Activated CD4-positive, alpha-beta memory T cell treated with anti-CD3 and anti-CD28 coated beads for 36 hours (primary cell): ENCODE data around the gene EHD4. TPM values are rescaled to one million over a fixed set of nuclear protein-coding genes. Genes with fewer than 3 reads are reported as not detected.

Source experiments
- CTCF ChIA-PET: fragments of 350-600 bp; sonication (Branson Sonifier 250); formaldehyde crosslinking; loops from one replicate; lab custom pipeline; 2021; ENCODE audit warnings: antibody characterized with exemption, inconsistent platforms; lab: Charles Lee
- POLR2A ChIA-PET: fragments of 350-600 bp; sonication (Branson Sonifier 250); formaldehyde crosslinking; loops from one replicate; lab custom pipeline; 2021; ENCODE audit warnings: antibody characterized with exemption; lab: Charles Lee
- DNase-seq: peaks from one replicate; pipeline ENCODE4 v3.0.0-alpha.2; 2020
- H3K27ac Mint-ChIP-seq: one replicate; pipeline ENCODE4 v1.8.0; 2021; ENCODE audit warnings: mixed read lengths
- H3K27me3 Mint-ChIP-seq: one replicate; pipeline ENCODE4 v1.8.0; 2021; ENCODE audit warnings: mixed read lengths
- H3K36me3 Mint-ChIP-seq: one replicate; pipeline ENCODE4 v1.8.0; 2021; ENCODE audit warnings: mixed read lengths
- H3K4me1 Mint-ChIP-seq: one replicate; pipeline ENCODE4 v1.8.0; 2021; ENCODE audit warnings: low read depth, mixed read lengths
- H3K4me3 Mint-ChIP-seq: one replicate; pipeline ENCODE4 v1.8.0; 2021; ENCODE audit warnings: mild to moderate bottlenecking, mixed read lengths
- H3K9me3 Mint-ChIP-seq: one replicate; pipeline ENCODE4 v1.8.0; 2021; ENCODE audit warnings: mixed read lengths
- intact Hi-C: fragments of 100-400 bp; cut with micrococcal nuclease; formaldehyde crosslinking; loops from one replicate; pipeline ENCODE4 v1.15.1; 2023
- total RNA-seq, 2 experiments: library from RNA; stranded (reverse); gene quantifications; one replicate each; pipeline ENCODE4 v1.2.3, GENCODE V29; 2021

EHD4 gene
- total RNA-seq, 2 experiments from 2014 or later = 43.6 to 45.0 TPM

DNA sequence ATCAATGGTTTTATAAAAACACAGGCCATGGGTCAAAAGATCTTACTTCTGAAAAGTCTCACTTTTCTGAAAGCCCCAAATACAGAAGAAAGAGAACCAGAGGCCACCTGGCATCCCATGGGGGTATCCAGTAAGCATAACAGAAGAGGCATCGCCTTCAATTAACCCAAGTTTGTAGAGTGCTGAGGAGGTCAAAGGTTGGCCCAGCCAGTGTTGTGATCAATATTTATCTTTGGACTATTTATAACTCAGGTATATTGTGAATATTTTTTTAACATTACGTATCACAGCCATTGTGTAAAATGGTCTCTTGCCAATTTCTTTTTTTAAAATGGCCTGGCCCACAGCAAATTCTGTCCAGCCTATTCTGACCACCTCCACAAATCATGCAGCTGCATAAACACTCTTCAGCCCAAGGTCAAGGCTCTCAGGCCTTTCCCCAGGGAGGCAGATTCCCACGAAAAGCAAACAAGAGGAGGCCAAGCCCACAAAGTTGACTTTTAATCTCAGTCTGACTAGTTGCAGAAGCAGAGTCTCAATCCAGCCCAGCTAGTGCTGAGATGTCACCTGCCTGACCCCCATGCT is 52.3 kb downstream of the EHD4 start:
- POLR2A ChIA-PET = no interaction called here
- Mint-ChIP-seq H3K27me3 (no peaks in the 10 kb centered on the region), H3K27ac (no peak overlapping the region), H3K4me1 (peaks cover 5% of the 10 kb centered on the region), H3K36me3 (peaks cover 33% of the 10 kb centered on the region), H3K9me3 (no peaks in the 10 kb centered on the region), H3K4me3 (no peak overlapping the region)
- intact Hi-C loops = loop anchor here (1.0 kb wide), 1 partner anchor 25 kb away; no protein-coding TSS in a partner anchor
- no peak for DNase-seq
- CTCF ChIA-PET = no interaction called here

DNA sequence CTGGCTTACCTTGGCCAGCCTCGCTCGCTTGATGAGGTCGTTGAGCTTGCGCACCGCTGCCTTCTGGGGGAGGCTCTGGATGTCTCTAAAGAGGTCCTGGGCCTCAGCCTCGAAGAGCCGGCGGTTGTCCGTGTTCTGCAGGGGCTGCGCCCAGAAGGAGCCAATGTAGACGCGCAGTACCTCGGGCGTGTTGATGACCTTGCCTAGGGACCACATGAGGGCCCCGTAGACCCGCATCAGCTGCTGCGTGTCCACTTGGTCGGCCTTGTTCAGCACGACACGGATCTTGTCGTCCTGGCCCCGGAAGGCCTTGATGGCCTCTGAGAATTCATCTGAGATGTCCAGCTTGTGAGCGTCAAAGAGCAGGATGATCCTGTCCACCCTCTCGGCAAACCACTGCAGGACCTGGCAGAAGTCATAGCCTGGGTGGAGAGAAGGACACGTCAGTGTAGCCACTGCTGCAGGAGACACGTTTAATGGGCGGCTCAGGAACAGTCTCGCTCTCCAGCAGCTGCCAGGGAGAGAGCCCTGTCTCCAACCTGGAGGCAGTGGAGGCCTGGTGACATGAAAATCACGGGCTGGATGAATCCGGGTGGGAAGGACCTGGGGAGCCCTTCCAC is 53.0 kb downstream of the EHD4 start:
- DNase-seq = no peak
- intact Hi-C loops = loop anchor here (1.0 kb wide), 1 partner anchor 26 kb away; no protein-coding TSS in a partner anchor
- CTCF ChIA-PET = interaction anchor here (1.4 kb wide), 2 partner anchors 18 to 165 kb away, joined by 4 read pairs; no protein-coding TSS in a partner anchor
- H3K27ac Mint-ChIP-seq = no peak overlapping the region
- H3K4me3 Mint-ChIP-seq = no peak overlapping the region
- H3K9me3 Mint-ChIP-seq = no peaks in the 10 kb centered on the region
- H3K27me3 Mint-ChIP-seq = no peaks in the 10 kb centered on the region
- peaks cover 30% of the 10 kb centered on the region for H3K36me3 Mint-ChIP-seq
- peaks cover 5% of the 10 kb centered on the region for H3K4me1 Mint-ChIP-seq
- POLR2A ChIA-PET = no interaction called here

DNA sequence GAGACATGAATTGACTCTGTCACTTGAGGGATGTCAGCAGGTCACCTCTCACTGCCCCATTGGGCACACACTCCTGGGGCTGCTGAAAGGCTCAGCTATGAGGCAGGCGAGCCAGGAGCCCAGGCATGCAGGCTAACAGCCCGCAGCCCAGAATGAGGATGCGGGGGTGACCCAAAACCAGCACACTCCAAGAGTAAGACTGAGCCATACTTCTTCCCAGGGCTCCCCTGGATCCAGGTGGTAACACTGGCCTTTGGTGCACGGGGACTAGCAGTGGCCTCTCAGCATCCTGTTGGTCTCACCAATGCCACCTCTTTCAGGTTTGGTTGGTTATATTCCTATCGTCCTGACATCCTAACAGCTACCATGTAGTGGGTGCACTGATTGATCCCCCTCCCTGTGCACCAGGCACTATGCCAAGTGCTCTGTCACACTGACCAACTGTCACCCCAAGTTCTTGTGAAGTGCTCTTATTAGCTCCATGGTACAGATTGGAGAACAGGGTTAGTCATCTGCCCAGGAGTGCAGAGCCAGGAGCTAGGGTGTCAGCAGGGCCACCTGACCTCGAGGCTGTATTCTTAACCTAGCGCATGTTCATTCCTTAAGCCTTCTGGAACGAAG is 53.7 kb downstream of the EHD4 start:
- H3K4me3 Mint-ChIP-seq = no peak overlapping the region
- no peak for DNase-seq
- peaks cover 5% of the 10 kb centered on the region for H3K4me1 Mint-ChIP-seq
- peaks cover 30% of the 10 kb centered on the region for H3K36me3 Mint-ChIP-seq
- POLR2A ChIA-PET = no interaction called here
- no peak overlapping the region for H3K27ac Mint-ChIP-seq
- intact Hi-C loops = loop anchor here (1.0 kb wide), 1 partner anchor 27 kb away; no protein-coding TSS in a partner anchor
- CTCF ChIA-PET = interaction anchor here (1.4 kb wide), 3 partner anchors 14 to 166 kb away, joined by 4 to 5 read pairs (median 4); no protein-coding TSS in a partner anchor
- H3K27me3 Mint-ChIP-seq = no peaks in the 10 kb centered on the region
- no peaks in the 10 kb centered on the region for H3K9me3 Mint-ChIP-seq

DNA sequence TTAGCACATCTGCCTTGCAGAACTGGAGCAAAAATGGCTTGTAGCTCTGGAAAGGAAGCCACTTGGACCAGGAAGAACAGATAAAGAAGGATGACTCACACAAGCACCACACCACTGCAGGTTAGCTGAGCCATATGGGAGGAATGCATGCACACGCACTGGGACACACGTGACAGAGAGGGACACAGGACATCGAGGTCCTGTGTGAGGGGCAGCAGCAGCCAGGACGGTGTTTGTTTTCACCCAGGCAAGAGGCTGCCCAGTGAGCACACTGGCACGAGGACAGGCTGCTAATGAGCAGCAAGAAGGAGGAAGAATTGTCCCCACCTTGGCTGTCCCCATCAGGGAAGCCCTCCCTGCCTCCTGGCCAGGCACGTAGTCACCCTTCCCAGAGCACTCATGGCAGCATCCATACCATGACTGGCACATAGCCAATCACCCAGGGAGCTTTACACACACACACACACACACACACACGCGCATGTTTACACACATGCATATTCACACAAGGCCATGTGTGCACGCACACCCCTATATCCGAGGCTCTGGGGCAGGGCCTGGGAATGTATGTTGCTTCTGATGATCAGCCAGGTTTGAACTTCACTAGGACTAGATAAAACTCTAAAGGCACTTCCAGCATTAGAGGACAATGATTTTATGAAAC is 54.5 kb downstream of the EHD4 start:
- POLR2A ChIA-PET = no interaction called here
- no peaks in the 10 kb centered on the region for H3K9me3 Mint-ChIP-seq
- H3K4me3 Mint-ChIP-seq = no peak overlapping the region
- peaks cover 30% of the 10 kb centered on the region for H3K36me3 Mint-ChIP-seq
- intact Hi-C loops = no loop called here
- H3K27ac Mint-ChIP-seq = no peak overlapping the region
- CTCF ChIA-PET = interaction anchor here (1.4 kb wide), 3 partner anchors 13 to 166 kb away, joined by 4 to 5 read pairs (median 4); no protein-coding TSS in a partner anchor
- H3K4me1 Mint-ChIP-seq = peaks cover 5% of the 10 kb centered on the region
- H3K27me3 Mint-ChIP-seq = no peaks in the 10 kb centered on the region
- no peak for DNase-seq

DNA sequence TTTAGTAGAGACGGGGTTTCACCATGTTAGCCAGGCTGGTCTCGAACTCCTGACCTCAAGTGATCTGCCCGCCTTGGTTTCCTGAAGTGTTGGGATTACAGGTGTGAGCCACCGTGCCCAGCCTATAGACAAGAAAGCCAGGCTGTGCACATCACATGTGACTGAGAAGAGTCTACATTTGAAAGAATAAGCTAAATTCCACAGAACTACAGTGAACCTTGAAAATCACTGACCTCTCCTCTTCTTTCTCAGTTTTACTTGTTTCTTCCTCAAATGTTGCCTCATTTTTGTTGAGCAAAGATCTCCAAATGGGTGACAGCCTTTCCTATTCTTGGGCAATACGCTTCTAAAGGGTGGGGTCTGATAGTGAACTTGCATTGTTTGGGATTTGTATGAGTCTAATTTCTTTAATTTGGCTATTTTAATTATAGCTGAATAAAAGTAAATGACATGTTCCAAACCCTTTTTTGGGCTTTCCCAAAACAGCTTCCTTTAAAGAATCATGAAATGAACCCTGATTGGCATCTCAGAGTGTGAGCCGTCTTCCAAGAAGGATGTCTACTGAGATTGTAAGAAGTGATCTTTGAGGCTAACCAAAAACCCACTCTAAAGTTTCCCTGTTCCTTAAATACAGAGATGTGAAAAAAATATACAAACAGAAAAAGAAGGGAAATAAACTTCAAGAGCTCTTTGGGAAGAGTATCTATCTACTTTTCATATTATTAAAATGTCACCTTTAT is 56.9 kb downstream of the EHD4 start:
- Mint-ChIP-seq H3K27me3 (no peaks in the 10 kb centered on the region), H3K27ac (no peak overlapping the region), H3K4me3 (no peak overlapping the region), H3K36me3 (peaks cover 28% of the 10 kb centered on the region), H3K4me1 (no peaks in the 10 kb centered on the region), H3K9me3 (no peaks in the 10 kb centered on the region)
- ChIA-PET POLR2A (no interaction called here), CTCF (interaction anchor here (0.8 to 5.3 kb wide), 4 partner anchors 11 to 142 kb away, joined by 3 to 28 read pairs (median 3); partner anchors contain the start of gene MAPKBP1)
- no peak for DNase-seq
- intact Hi-C loops = no loop called here

DNA sequence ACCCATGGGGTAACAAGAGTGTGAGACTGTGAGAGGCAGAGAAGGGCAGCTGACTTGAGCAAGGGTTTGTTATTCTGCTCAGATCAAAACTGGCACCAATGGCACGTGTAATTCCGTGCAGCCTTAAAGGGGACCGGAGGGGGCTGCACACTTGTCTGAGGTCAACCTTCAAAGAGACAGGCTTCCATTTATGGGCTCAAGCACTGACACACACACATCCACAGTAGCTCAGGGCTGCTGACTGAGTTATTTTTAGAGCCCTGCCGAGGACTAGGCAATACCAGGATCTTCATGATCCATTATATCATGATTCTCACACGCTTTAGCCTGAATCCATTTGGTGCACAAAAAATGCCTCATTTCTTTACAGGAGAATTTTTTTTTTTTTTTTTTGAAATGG is 57.9 kb downstream of the EHD4 start:
- intact Hi-C loops = no loop called here
- Mint-ChIP-seq H3K4me3 (no peak overlapping the region), H3K4me1 (no peaks in the 10 kb centered on the region), H3K27me3 (no peaks in the 10 kb centered on the region), H3K36me3 (peaks cover 30% of the 10 kb centered on the region), H3K9me3 (no peaks in the 10 kb centered on the region), H3K27ac (no peak overlapping the region)
- no peak for DNase-seq
- ChIA-PET CTCF (interaction anchor here (5.3 kb wide), 1 partner anchor 11 kb away, joined by 28 read pairs; no protein-coding TSS in a partner anchor), POLR2A (no interaction called here)

DNA sequence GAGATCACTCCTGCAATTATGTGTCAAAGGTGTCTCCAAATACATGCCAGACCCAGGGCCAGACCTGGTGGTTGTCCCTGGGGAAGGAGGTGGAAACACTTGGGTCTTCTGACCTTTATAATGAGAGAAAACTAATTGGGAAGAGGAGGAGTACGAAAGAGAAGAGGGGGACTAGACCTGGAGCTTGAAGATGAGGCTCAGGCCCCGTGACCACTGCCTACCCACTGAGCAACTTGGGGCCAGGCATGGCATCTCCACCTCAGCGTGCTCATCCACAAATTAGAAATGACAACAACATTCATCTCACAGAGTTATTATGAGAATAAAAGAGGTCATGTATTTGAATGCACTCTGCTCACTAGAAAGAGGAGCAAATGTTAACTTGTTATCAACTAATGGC is 59.1 kb downstream of the EHD4 start:
- no peaks in the 10 kb centered on the region for H3K27me3 Mint-ChIP-seq
- H3K27ac Mint-ChIP-seq = no peak overlapping the region
- ChIA-PET CTCF (interaction anchor here (5.3 kb wide), 1 partner anchor 10 kb away, joined by 28 read pairs; no protein-coding TSS in a partner anchor), POLR2A (no interaction called here)
- H3K36me3 Mint-ChIP-seq = peaks cover 30% of the 10 kb centered on the region
- DNase-seq = no peak
- no peak overlapping the region for H3K4me3 Mint-ChIP-seq
- H3K4me1 Mint-ChIP-seq = no peaks in the 10 kb centered on the region
- intact Hi-C loops = no loop called here
- H3K9me3 Mint-ChIP-seq = no peaks in the 10 kb centered on the region

DNA sequence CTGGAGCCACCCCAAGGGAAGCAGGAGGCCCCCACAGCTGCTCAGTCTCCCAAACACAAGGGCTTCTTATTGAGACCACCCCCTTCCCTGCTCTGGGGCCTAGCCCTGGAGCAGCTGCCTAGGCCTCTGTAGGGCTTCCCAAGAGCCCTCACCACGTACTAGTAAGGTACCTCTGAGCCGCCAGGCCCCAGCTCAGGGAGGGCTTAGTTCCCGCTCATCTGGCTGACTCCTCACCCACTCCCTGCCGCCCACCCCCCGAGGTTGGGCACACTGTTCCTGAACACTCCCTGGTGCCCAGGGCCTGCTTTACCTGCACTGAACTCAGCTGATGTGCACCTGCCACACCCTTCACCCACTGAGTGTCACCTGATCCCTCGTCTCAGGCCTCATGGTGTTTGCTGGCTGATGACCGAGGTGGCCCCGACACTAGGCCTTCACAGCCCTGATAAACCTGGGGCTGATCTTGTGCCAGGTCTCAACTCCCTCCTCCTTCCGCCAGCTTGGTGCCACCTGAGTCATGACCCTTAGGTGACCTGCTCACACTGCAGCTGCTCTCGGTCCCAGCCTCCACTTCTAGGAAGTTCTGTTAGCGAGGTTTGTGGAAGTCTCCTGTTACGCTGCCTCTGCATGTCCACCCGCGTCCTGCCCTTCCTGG is 60.5 kb downstream of the EHD4 start:
- ChIA-PET POLR2A (no interaction called here), CTCF (interaction anchor here (5.3 kb wide), 1 partner anchor 8 kb away, joined by 28 read pairs; no protein-coding TSS in a partner anchor)
- H3K9me3 Mint-ChIP-seq = no peaks in the 10 kb centered on the region
- peaks cover 42% of the 10 kb centered on the region for H3K36me3 Mint-ChIP-seq
- no peaks in the 10 kb centered on the region for H3K27me3 Mint-ChIP-seq
- DNase-seq = no peak
- intact Hi-C loops = no loop called here
- no peak overlapping the region for H3K27ac Mint-ChIP-seq
- no peaks in the 10 kb centered on the region for H3K4me1 Mint-ChIP-seq
- no peak overlapping the region for H3K4me3 Mint-ChIP-seq

DNA sequence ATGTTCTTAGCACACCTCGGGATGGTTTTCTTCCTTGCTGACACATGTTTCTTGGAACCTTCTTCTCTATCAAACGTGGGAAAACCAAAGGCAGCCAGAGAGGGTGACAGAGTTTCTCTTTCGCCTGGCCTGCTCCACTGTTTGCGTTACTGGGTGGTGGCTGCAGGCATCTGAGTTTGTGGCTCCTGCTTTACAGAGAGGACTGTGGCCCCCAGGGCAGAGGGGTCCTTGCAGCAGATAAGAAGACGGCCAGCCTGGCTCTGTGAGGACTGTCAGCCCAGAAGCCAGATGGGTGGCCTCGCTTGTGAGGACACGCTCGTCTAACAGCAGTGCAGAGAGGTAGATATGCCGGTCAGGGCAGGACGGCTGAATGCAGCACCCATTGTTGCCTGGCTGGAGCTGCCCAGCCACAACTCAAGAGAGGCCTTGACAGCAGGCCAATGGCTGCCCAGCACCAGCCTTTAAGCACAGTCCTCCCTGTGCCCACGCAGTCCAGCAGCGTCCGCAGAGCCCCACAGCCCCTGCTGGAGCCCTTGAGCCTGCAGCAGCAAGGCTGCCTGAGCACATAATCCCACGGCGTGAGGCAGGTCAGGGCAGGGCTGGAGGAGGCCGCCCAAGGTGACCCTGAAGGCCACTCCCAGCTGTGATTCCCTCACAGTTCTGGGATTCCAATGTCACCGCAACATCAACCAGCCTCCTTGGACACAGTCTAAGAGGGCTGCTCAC is 63.5 kb downstream of the EHD4 start:
- Mint-ChIP-seq H3K4me1 (peaks cover 9% of the 10 kb centered on the region), H3K9me3 (peaks cover 5% of the 10 kb centered on the region), H3K27me3 (no peaks in the 10 kb centered on the region), H3K4me3 (no peak overlapping the region), H3K27ac (no peak overlapping the region), H3K36me3 (peaks cover 44% of the 10 kb centered on the region)
- intact Hi-C loops = loop anchor here (10.0 kb wide), 1 partner anchor 324 kb away; no protein-coding TSS in a partner anchor
- ChIA-PET CTCF (no interaction called here), POLR2A (no interaction called here)
- DNase-seq = no peak

DNA sequence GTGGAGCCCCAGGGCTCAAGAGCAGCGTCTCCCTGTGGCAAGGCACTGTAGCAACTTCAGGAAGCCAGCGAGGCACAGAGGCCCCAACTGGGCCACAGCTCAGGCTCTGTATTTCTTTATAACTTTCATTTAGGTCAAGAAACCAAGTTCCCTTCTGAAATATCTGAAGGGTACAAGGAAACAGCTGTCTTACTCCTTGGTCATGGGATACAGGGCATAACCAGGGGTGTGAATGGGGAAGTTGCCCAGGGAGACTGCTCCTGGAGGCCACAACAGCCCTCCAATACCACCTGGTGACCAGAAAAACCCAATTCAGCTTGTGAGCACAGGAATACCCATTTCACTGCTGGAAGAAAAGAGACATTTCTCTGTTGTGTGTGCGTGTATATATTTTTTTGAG is 65.2 kb downstream of the EHD4 start:
- POLR2A ChIA-PET = interaction anchor here (0.6 kb wide), 1 partner anchor 75 kb away, joined by 3 read pairs; no protein-coding TSS in a partner anchor
- Mint-ChIP-seq H3K4me3 (no peak overlapping the region), H3K9me3 (peaks cover 5% of the 10 kb centered on the region), H3K36me3 (peaks cover 48% of the 10 kb centered on the region), H3K27ac (no peak overlapping the region), H3K27me3 (no peaks in the 10 kb centered on the region), H3K4me1 (peaks cover 9% of the 10 kb centered on the region)
- no peak for DNase-seq
- intact Hi-C loops = loop anchor here (10.0 kb wide), 1 partner anchor 322 kb away; no protein-coding TSS in a partner anchor
- CTCF ChIA-PET = interaction anchor here (0.6 to 1.4 kb wide), 2 partner anchors 80 to 134 kb away, joined by 3 to 9 read pairs; partner anchors contain the start of gene MAPKBP1
